IPS-11a (cell line): ENCODE data around the gene KLF7.

Experiments used
- H3K4me3 ChIP-seq: one replicate; pipeline ENCODE4 v1.5.1; 2013; ENCODE audit warnings: low read depth, low read length, control low read depth

Gene KLF7

GRCh38 chr2:207165121-207166038 is at the start of gene KLF7:
KLF7 (minus strand) TSS chr2:207165948; CDS start chr2:207165568, 380 bp downstream.
- H3K4me3 ChIP-seq = peak within 1 kb of the TSS; percentile 84

DNA sequence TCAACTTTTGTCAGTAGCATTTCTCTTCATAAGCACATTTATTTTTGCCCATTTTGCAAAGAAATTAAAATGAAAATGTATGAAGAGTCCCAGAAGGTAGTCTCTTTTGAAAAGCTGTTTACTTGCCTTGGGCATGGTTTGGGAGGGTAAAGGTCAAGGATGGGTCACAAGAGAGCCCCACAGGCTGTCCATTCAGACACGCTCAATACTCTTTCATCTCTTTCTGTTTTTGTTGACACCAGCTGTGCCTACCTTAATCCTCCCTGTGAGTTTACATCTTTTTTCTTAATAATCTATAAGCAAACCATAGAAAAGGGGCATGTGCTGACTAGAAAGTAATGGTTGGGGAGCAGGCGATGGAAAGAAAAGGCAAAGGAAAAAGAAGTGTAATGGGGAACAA is 49.6 kb upstream of the KLF7 start:
- H3K4me3 ChIP-seq = no peak overlapping the region

- H3K4me3 ChIP-seq = no peak overlapping the region
These were observed 48.7 kb upstream of the KLF7 start for GRCh38 chr2:207214446-207214845.

- H3K4me3 ChIP-seq = no peak overlapping the region
These were observed 40.3 kb upstream of the KLF7 start for GRCh38 chr2:207206011-207206410.

- H3K4me3 ChIP-seq = no peak overlapping the region
These were observed 39.6 kb upstream of the KLF7 start for GRCh38 chr2:207205173-207205957.

DNA sequence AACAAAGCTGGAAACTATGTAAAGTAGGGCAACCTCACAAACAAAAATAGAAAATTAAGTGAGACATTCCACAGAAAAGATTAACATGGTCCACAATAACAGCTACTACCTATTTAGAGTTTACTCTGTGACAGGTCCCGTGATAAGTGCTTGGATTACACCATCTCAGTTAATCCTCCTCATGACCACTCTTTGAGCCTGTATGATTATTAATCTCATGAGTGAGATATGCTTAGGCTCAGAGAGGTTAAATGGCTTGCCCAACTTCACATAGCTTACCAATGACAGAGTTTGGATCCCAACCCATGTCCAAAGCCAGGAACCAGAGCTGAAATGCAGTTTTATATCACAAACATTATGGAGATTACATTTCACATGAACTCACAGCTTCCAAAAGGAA is 37.3 kb upstream of the KLF7 start:
- no peak overlapping the region for H3K4me3 ChIP-seq

- no peak overlapping the region for H3K4me3 ChIP-seq
These were observed 36.9 kb upstream of the KLF7 start for GRCh38 chr2:207202645-207203044.

DNA sequence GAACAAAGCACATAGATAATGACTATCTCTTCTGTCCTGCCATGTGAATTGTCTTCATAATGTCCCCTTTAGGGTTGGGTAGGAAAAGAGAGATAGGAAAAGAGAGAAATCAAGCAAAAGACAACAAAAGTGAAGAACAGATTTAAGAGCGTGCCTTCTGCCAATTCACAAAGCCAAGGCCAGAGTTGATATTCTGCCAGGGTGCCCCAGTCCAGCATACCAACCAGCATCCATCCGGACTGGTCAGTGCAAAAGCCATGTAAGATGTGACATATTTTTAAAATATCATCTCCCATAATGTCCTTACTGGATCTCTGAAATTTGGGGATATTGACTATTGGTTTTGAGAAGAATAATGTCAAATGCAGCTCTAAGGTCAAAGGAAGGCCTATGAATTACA is 35.7 kb upstream of the KLF7 start:
- no peak overlapping the region for H3K4me3 ChIP-seq

GRCh38 chr2:207200136-207200535 is 34.4 kb upstream of the KLF7 start:
- H3K4me3 ChIP-seq = no peak overlapping the region

GRCh38 chr2:207194028-207194427 is 28.3 kb upstream of the KLF7 start:
- H3K4me3 ChIP-seq = no peak overlapping the region

DNA sequence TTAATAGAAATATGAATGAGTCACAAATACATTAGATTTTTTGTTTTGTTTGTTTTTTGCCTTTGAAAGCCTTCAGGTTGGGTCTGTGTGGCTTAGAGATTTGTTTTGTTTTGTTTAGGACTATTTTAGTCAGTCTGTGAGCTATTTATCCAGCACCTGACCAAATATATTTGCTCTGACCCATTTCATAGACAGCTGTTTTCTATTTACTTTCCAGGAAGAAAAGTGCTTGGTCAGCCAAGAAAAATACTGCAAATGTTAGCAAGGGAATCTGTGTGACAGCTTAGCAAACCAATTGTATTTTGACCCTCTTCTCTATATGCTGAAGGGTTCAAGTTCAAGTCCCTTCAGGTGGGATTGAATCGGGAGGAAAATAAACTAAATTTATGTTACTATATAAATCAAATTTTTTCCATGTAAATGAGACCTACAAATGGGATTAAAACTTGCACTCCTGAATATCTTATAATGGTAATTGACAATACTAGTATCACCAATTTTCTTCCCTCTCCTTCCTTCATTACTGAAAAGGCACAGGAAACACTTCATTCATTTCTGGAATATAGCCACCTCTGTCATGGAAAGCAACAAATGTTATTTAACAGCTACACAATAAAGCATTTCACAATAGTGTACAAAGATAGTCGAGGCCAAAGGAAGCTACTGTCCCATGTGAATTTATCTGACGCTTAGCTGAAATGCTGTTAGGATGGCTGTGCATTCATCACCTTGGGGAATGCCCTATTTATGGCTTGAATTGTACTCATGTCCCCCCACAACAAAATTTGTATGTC is 23.1 kb upstream of the KLF7 start:
- H3K4me3 ChIP-seq = no peak overlapping the region

DNA sequence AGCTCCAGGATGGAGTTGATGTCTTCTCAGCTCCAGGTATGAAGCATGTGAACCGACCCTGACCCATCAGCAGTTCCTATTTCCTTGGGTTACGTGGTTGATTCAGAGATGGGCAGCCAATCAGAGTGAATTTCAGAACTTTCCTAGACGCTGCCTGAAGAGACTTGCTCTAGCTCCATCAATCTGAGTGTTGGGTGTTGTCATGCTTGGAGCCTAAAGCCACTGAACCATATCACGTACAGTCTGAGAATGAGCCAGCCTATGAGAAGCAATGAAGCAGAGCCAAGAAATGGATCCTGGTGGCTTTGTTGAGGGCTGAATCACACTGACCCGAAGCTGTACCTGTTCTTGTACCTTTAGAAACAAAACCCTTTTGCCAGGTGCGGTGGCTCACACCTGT is 19.6 kb upstream of the KLF7 start:
- no peak overlapping the region for H3K4me3 ChIP-seq

- H3K4me3 ChIP-seq = no peak overlapping the region
These were observed 19.0 kb upstream of the KLF7 start for GRCh38 chr2:207184768-207185167.

- H3K4me3 ChIP-seq = no peak overlapping the region
These were observed 18.6 kb upstream of the KLF7 start for GRCh38 chr2:207184348-207184747.

DNA sequence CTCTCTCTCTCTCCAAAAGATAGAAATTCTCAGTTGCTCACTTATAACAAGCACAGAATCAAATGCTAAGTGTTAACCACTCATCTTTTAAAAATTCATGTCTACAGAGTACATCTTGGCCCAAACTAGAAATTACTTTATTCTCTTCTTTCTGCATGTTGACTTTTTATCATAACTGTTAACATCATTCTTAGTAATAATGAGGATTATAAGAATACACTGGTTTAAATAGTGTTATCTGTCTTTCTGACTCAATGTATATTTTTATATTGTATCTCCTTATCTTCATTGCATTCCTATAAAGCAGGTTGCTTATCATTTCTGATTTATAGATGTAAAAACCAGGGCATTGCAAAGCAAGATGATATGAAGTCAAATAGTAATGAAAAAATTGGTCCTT is 17.8 kb upstream of the KLF7 start:
- no peak overlapping the region for H3K4me3 ChIP-seq

DNA sequence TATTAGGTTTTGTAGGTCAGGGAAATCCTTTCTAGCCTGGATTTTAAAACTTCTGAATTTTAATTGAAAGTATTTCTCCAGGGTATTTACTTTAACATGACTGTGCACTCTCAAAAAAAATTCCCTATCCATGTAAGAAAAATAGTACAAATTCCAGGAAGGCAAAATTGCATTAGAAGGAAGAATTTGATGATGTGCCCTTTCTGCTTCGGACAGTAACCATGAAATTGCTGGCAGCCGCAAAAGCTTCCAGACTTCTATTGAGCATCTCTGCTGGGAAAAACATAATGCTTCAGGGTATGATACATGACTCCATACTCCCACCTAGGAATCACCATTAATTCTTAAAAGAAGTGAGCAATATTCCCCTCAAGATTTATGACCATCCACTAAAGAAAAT is 17.2 kb upstream of the KLF7 start:
- H3K4me3 ChIP-seq = no peak overlapping the region

GRCh38 chr2:207181526-207182274 is 16.0 kb upstream of the KLF7 start:
- no peak overlapping the region for H3K4me3 ChIP-seq

GRCh38 chr2:207180741-207181140 is 15.0 kb upstream of the KLF7 start:
- H3K4me3 ChIP-seq = no peak overlapping the region

- H3K4me3 ChIP-seq = no peak overlapping the region
These were observed 10.5 kb upstream of the KLF7 start for GRCh38 chr2:207176247-207176646.

DNA sequence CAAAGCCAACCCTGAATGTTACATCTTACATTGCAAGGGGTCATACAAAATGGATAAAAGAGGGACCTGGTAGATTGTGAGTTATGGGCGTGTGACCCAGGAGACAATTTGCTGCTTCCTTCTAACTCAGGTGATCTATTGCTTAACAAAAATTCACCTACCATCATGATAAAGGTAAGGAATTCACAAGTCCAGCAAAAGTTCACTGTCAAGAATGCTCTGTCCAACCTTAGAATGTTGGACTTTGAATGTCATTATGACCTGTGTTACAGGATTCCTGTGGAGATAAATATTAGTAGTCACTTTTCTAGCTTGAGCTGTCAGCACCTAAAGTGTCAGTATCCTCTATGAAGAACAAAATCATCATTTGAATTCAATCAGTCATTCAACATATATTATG is 7.9 kb upstream of the KLF7 start:
- H3K4me3 ChIP-seq = no peak overlapping the region
